CD4-positive, alpha-beta memory T cell (primary cell): Measurements from ENCODE around the gene RAB11FIP3. TPM values are rescaled to one million over a fixed set of nuclear protein-coding genes. Genes with fewer than 3 reads are reported as not detected.

Experiments used
- CTCF ChIA-PET: fragments of 350-600 bp; sonication (Branson Sonifier 250); formaldehyde crosslinking; loops from one replicate; lab custom pipeline; 2021; ENCODE audit warnings: inconsistent platforms; ENCODE audit not compliant: partially characterized antibody; lab: Charles Lee
- POLR2A ChIA-PET: fragments of 350-600 bp; sonication (Branson Sonifier 250); formaldehyde crosslinking; loops from one replicate; lab custom pipeline; 2021; ENCODE audit not compliant: partially characterized antibody; lab: Charles Lee
- DNase-seq, 5 donors: peaks; one replicate each; pipeline versions ENCODE4 v3.0.0 to v3.0.0-alpha.2; 2020 to 2022; ENCODE audit warnings: mixed read lengths in 1 of 5
- H3K27ac ChIP-seq: one replicate; pipeline ENCODE4 v1.7.0; 2013; ENCODE audit warnings: low read depth, low read length
- H3K27me3 ChIP-seq: 2 replicates; pipeline ENCODE4 v1.7.0; 2013; ENCODE audit warnings: mild to moderate bottlenecking, low read length, moderate library complexity; ENCODE audit not compliant: insufficient read depth
- H3K36me3 ChIP-seq: 2 replicates; pipeline ENCODE4 v1.7.0; 2013; ENCODE audit warnings: mild to moderate bottlenecking, low read length, moderate library complexity; ENCODE audit not compliant: insufficient read depth
- H3K4me1 ChIP-seq: 2 replicates; pipeline ENCODE4 v1.7.0; 2013; ENCODE audit warnings: mild to moderate bottlenecking, low read length, moderate library complexity; ENCODE audit not compliant: insufficient read depth
- H3K4me3 ChIP-seq, 2 donors: one replicate each; pipeline ENCODE4 v1.7.0; 2013; ENCODE audit warnings: low read length in 2 of 2, mild to moderate bottlenecking in 1 of 2
- H3K9me3 ChIP-seq, 2 donors: one replicate each; pipeline ENCODE4 v1.7.0; 2013; ENCODE audit warnings: low read length in 2 of 2, control low read depth in 1 of 2; ENCODE audit not compliant: control insufficient read depth in 1 of 2
- H3K27ac Mint-ChIP-seq, 7 donors: one replicate each; pipeline ENCODE4 v1.8.0; 2020 to 2021; ENCODE audit warnings: mixed read lengths in 7 of 7, mild to moderate bottlenecking in 6 of 7, inconsistent platforms in 3 of 7, moderate library complexity in 3 of 7
- H3K27me3 Mint-ChIP-seq, 2 donors: one replicate each; pipeline ENCODE4 v1.8.0; 2020 to 2021; ENCODE audit warnings: mixed read lengths in 2 of 2
- H3K36me3 Mint-ChIP-seq, 2 donors: one replicate each; pipeline ENCODE4 v1.8.0; 2020 to 2021; ENCODE audit warnings: mixed read lengths in 2 of 2, inconsistent platforms in 1 of 2, mild to moderate bottlenecking in 1 of 2
- H3K4me1 Mint-ChIP-seq, 4 donors: one replicate each; pipeline ENCODE4 v1.8.0; 2020 to 2021; ENCODE audit warnings: mixed read lengths in 4 of 4, mild to moderate bottlenecking in 1 of 4
- H3K4me3 Mint-ChIP-seq, 8 donors: one replicate each; pipeline ENCODE4 v1.8.0; 2020 to 2021; ENCODE audit warnings: mixed read lengths in 8 of 8, mild to moderate bottlenecking in 7 of 8, moderate library complexity in 6 of 8, inconsistent platforms in 3 of 8
- H3K9me3 Mint-ChIP-seq, 8 donors: one replicate each; pipeline ENCODE4 v1.8.0; 2020 to 2021; ENCODE audit warnings: mixed read lengths in 8 of 8, mild to moderate bottlenecking in 5 of 8, inconsistent platforms in 3 of 8, moderate library complexity in 1 of 8
- intact Hi-C: fragments of 100-400 bp; cut with micrococcal nuclease; formaldehyde crosslinking; loops from one replicate; pipeline ENCODE4 v1.15.1; 2023
- polyA plus RNA-seq, 2 donors: library from polyadenylated mRNA; unstranded; fragments of 300-500 nt; fragmentation: Illumina TruSeq; gene quantifications; one replicate each; pipeline ENCODE4 v1.2.3, GENCODE V29; 2021
- total RNA-seq, 2 experiments: library from RNA; stranded (reverse); gene quantifications; one replicate each; pipeline ENCODE4 v1.2.3, GENCODE V29; 2021

RAB11FIP3 gene
- total and polyA plus RNA-seq, 4 experiments from 2014 or later: 0.15 to 42.6 (median 23.2) TPM

DNA sequence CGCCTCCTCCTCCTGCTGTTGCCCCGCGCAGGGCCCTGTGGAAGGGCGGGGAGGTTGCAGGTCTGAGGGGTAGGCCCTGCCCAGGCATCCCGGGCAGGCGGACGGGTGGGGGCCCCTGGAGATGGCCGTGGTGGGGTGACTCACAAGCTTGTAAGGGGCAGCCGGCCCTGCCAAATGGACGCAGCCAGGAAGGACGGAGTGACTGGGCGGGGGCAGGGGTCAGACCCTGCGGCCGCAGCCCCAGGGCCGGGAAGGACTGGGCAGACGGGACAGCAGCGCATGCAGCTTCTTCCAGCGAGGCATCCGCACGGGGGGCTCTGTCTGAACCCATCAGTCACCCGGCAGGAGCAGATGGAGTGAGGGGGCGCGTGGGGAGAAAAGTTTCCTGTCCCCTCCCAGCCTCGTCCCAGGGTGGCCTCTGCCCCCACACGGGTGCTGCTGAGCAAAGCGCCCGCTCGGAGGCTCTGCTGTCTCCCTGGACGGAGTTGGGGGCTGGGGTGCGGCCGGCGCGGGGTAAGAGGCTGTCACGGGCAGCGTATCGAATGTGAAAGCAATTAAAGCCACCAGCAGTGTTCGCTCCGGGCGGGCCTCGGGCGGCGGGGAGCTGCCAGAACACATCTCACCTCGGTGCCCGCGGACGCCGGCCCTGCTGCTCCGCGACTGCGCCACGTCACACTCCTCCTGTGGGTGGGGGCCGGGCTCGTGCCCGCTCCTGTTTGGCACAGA, 129.4 kb downstream of the RAB11FIP3 start:
- H3K4me1 ChIP-seq: no peaks in the 10 kb centered on the region
- H3K4me1 Mint-ChIP-seq: no peaks in the 10 kb centered on the region
- intact Hi-C loops: no loop called here
- H3K4me3 Mint-ChIP-seq: no peak overlapping the region
- no peak overlapping the region for H3K27ac ChIP-seq
- H3K9me3 ChIP-seq: no peaks in the 10 kb centered on the region
- CTCF ChIA-PET: no interaction called here
- peaks cover 3% of the 10 kb centered on the region for H3K27me3 ChIP-seq
- no peak overlapping the region for H3K27ac Mint-ChIP-seq
- peaks cover 0 to 1% of the 10 kb centered on the region in 2 donors for H3K36me3 Mint-ChIP-seq
- H3K27me3 Mint-ChIP-seq: peaks cover 0 to 3% of the 10 kb centered on the region in 2 donors
- POLR2A ChIA-PET: no interaction called here
- no peak overlapping the region for H3K4me3 ChIP-seq
- no peaks in the 10 kb centered on the region for H3K9me3 Mint-ChIP-seq
- DNase-seq: no peak
- no peaks in the 10 kb centered on the region for H3K36me3 ChIP-seq

GRCh38 chr16:555528-556473, 130.4 kb downstream of the RAB11FIP3 start:
- no peaks in the 10 kb centered on the region for H3K9me3 Mint-ChIP-seq
- H3K27me3 Mint-ChIP-seq: peaks cover 0 to 3% of the 10 kb centered on the region in 2 donors
- ChIA-PET POLR2A (interaction anchor here (1.1 kb wide), 1 partner anchor 1595 kb away, joined by 4 read pairs; no protein-coding TSS in a partner anchor), CTCF (no interaction called here)
- intact Hi-C loops: no loop called here
- DNase-seq: no peak
- Histone ChIP-seq H3K36me3 (no peaks in the 10 kb centered on the region), H3K4me3 (no peak overlapping the region), H3K9me3 (no peaks in the 10 kb centered on the region), H3K27ac (no peak overlapping the region), H3K4me1 (no peaks in the 10 kb centered on the region), H3K27me3 (peaks cover 3% of the 10 kb centered on the region)
- no peaks in the 10 kb centered on the region for H3K4me1 Mint-ChIP-seq
- H3K4me3 Mint-ChIP-seq: no peak overlapping the region
- peaks cover 0 to 1% of the 10 kb centered on the region in 2 donors for H3K36me3 Mint-ChIP-seq
- no peak overlapping the region for H3K27ac Mint-ChIP-seq

DNA sequence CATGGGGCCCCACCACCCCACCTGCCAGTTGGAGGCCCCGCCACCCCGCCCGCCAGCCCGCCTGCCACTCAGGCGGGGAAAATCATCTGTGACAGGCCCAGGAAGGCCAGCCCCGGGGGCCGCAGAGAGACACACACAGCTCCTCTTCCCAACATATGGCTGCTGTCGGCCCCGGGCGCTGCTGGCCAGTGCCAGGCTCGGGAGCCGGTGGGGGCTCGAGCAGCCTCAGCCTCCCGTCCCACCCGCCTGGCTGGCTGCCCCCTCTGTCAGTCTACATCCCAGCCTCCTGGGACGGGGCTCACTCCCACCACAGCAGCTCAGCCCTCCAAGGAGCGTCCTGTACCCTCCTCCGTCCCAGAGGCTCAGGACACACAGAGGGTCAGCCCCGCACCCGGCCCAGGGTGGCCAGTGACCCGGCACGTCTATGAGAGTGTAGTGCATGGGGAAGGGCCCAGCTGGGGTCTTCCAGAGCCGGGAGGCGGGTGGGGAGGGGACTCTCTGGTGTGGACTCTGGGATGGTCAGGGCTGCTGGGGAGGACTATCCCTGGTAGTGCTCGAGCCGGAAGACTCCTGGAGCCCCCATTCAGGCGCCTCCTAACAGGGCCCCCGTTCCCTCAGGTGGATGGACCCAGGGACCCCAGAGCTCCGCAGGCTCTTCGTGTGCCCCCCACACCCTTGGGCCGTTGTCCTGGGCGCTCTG, 131.2 kb downstream of the RAB11FIP3 start:
- Histone ChIP-seq H3K36me3 (no peaks in the 10 kb centered on the region), H3K4me3 (no peak overlapping the region), H3K9me3 (no peaks in the 10 kb centered on the region), H3K27ac (no peak overlapping the region), H3K27me3 (peaks cover 3% of the 10 kb centered on the region), H3K4me1 (no peaks in the 10 kb centered on the region)
- POLR2A ChIA-PET: interaction anchor here (1.1 kb wide), 1 partner anchor 1595 kb away, joined by 4 read pairs; no protein-coding TSS in a partner anchor
- intact Hi-C loops: no loop called here
- H3K9me3 Mint-ChIP-seq: no peaks in the 10 kb centered on the region
- H3K4me1 Mint-ChIP-seq: no peaks in the 10 kb centered on the region
- no peak for DNase-seq
- H3K4me3 Mint-ChIP-seq: no peak overlapping the region
- H3K27ac Mint-ChIP-seq: peak overlapping the region in 1 of 7 donors; percentile 75
- peaks cover 0 to 3% of the 10 kb centered on the region in 2 donors for H3K27me3 Mint-ChIP-seq
- H3K36me3 Mint-ChIP-seq: peaks cover 0 to 1% of the 10 kb centered on the region in 2 donors
- CTCF ChIA-PET: no interaction called here

DNA sequence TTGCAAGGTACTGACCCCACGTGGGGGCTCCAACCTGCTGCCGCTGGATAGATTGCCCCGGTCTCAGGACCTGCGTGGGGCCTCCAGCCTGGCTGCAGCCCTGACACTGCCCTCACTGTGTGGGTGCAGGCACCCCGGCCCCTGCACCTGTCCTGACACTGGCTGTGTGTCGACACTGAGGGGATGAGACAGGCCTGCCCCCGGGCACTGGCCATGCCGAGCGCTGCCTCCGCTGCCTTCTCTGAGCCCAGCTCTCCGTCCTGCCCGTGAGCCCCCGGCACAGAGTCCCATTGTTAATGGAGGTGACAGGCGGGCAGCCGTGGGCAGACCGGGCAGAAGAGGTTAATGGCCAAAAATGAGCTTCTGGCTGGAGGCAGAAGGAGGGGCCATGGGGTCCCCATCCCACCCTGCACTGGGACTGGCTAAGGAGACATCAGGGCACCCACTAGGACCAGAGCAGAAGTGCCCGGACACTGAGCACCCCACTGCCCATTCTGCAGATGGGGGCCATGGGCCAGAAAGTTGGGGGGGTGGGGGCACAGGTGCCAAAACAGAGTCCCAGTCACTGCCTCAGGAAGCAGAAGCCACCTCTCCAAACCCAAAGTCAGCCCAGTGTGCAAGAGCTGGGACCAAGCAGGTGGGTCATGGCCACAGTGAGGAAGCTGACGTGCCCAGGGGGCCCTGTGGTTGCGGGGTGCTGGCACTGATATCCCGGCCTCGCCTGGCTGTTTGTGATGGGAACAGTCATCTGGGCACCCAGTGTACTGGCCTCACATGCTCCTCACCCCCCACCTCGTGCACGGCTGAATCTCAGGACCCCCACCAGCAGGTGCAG, 132.2 kb downstream of the RAB11FIP3 start:
- H3K4me1 Mint-ChIP-seq: peaks cover 0 to 2% (median 0%) of the 10 kb centered on the region in 4 donors

DNA sequence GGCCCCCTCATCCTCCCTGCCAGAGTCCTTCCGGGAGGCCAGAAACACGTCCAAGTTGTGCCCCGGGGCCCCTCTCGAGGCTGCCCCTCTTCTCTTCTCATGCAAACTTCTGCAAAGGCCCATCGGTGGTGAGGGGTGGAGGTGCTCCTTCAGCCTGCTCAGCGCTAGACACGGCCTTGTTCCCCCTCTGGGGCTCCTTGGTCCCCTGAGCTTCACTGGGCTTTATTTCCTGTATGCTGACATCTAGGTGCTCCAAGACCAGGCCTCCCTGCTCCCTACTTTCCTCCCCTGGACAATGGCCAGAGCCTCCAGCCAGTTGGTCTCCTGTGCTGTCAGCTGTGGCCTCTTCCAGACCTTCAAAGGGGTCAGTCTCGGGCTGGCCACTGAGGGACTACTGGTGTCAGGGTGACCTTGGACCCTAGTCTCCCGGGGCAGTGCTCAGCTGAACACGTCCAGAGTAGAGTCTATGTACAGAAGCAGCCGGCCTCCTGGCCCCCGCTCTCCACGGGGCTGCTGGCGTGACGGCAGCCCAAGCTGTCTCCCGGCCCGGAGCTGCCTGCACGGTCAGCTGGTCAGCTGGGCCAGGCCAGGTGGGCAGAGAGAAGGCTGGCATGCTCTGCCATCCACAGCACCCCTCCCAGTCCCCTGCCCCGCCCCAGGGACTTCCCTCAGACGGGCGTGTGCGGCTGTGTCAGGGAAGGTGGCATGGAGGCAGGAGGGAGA, 133.0 kb downstream of the RAB11FIP3 start:
- Mint-ChIP-seq H3K4me1 (peaks cover 0 to 2% (median 0%) of the 10 kb centered on the region in 4 donors), H3K27ac (no peak overlapping the region), H3K4me3 (no peak overlapping the region), H3K36me3 (peaks cover 0 to 1% of the 10 kb centered on the region in 2 donors), H3K27me3 (peaks cover 0 to 7% of the 10 kb centered on the region in 2 donors), H3K9me3 (no peaks in the 10 kb centered on the region)
- Histone ChIP-seq H3K4me1 (no peaks in the 10 kb centered on the region), H3K27me3 (peaks cover 3% of the 10 kb centered on the region), H3K36me3 (no peaks in the 10 kb centered on the region), H3K4me3 (no peak overlapping the region), H3K27ac (no peak overlapping the region), H3K9me3 (no peaks in the 10 kb centered on the region)
- intact Hi-C loops: no loop called here
- no peak for DNase-seq
- ChIA-PET CTCF (no interaction called here), POLR2A (no interaction called here)

More for the DNA sequence above, 132.2 kb downstream of the RAB11FIP3 start:
- no peaks in the 10 kb centered on the region for H3K9me3 ChIP-seq
- Mint-ChIP-seq H3K36me3 (peaks cover 0 to 1% of the 10 kb centered on the region in 2 donors), H3K9me3 (no peaks in the 10 kb centered on the region), H3K4me3 (no peak overlapping the region), H3K27ac (no peak overlapping the region), H3K27me3 (peaks cover 0 to 7% of the 10 kb centered on the region in 2 donors)
- DNase-seq: no peak
- no peaks in the 10 kb centered on the region for H3K4me1 ChIP-seq
- H3K4me3 ChIP-seq: no peak overlapping the region
- H3K36me3 ChIP-seq: no peaks in the 10 kb centered on the region
- ChIA-PET CTCF (no interaction called here), POLR2A (no interaction called here)
- intact Hi-C loops: no loop called here
- peaks cover 3% of the 10 kb centered on the region for H3K27me3 ChIP-seq
- H3K27ac ChIP-seq: no peak overlapping the region

GRCh38 chr16:559021-559380, 133.6 kb downstream of the RAB11FIP3 start:
- CTCF ChIA-PET: no interaction called here
- no peaks in the 10 kb centered on the region for H3K9me3 ChIP-seq
- POLR2A ChIA-PET: no interaction called here

More at GRCh38 chr16:559021-559380, 133.6 kb downstream of the RAB11FIP3 start:
- no peak overlapping the region for H3K27ac ChIP-seq
- no peak for DNase-seq
- Mint-ChIP-seq H3K4me3 (no peak overlapping the region), H3K27ac (no peak overlapping the region), H3K27me3 (peaks cover 0 to 7% of the 10 kb centered on the region in 2 donors), H3K36me3 (peaks cover 0 to 1% of the 10 kb centered on the region in 2 donors), H3K9me3 (no peaks in the 10 kb centered on the region), H3K4me1 (peaks cover 0 to 2% (median 0%) of the 10 kb centered on the region in 4 donors)
- H3K27me3 ChIP-seq: peaks cover 3% of the 10 kb centered on the region
- H3K4me3 ChIP-seq: no peak overlapping the region
- intact Hi-C loops: no loop called here
- no peaks in the 10 kb centered on the region for H3K4me1 ChIP-seq
- no peaks in the 10 kb centered on the region for H3K36me3 ChIP-seq
